Activated T-cell treated with anti-CD3 and anti-CD28 coated beads, Interleukin-2, amount 50 U/mL, for 72 hours (primary cell): ENCODE measurements around the gene CSTPP1. TPM values are rescaled to one million over a fixed set of nuclear protein-coding genes. Genes with fewer than 3 reads are reported as not detected.
"Not testable (repeated sequence)": the region's sequence is repeated elsewhere in the genome, so short reads cannot be mapped to it uniquely, and the experiment has no call there.

Experiments used
- ATAC-seq, 2 donors: fragments of 150-1000 bp; cut with Tn5 transposase; replicated peaks in 1 of 2; 2 replicates each; pipeline ENCODE4 v1.10.0; 2021; ENCODE audit warnings: moderate library complexity in 2 of 2, mild to moderate bottlenecking in 1 of 2
- DNase-seq, 2 donors: peaks; one replicate each; pipeline ENCODE4 v3.0.0; 2021 to 2022; ENCODE audit warnings: mixed read lengths in 1 of 2
- H3K27ac Mint-ChIP-seq: one replicate; pipeline ENCODE4 v1.8.0; 2022; ENCODE audit warnings: mild to moderate bottlenecking, moderate library complexity, mixed read lengths
- H3K27me3 Mint-ChIP-seq: one replicate; pipeline ENCODE4 v1.8.0; 2022; ENCODE audit warnings: low read depth, mixed read lengths
- H3K36me3 Mint-ChIP-seq, 2 donors: one replicate each; pipeline ENCODE4 v1.8.0; 2022; ENCODE audit warnings: mixed read lengths in 2 of 2, mild to moderate bottlenecking in 1 of 2; ENCODE audit not compliant: insufficient read depth in 2 of 2
- H3K4me1 Mint-ChIP-seq: one replicate; pipeline ENCODE4 v1.8.0; 2022; ENCODE audit warnings: low read depth, mixed read lengths
- H3K4me3 Mint-ChIP-seq, 2 donors: one replicate each; pipeline ENCODE4 v1.8.0; 2022; ENCODE audit warnings: mild to moderate bottlenecking in 2 of 2, mixed read lengths in 2 of 2, moderate library complexity in 2 of 2
- H3K9me3 Mint-ChIP-seq, 2 donors: one replicate each; pipeline ENCODE4 v1.8.0; 2022; ENCODE audit warnings: mixed read lengths in 2 of 2
- total RNA-seq, 2 donors: library from RNA; stranded (reverse); gene quantifications; one replicate each; pipeline ENCODE4 v1.2.3, GENCODE V29; 2022

The CSTPP1 gene
- total RNA-seq, 2 donors from 2014 or later, result 20.4 to 21.2 TPM

GRCh38 chr11:47056261-47056915, 119.8 kb downstream of the CSTPP1 start:
- no peak overlapping the region for H3K4me3 Mint-ChIP-seq
- H3K4me1 Mint-ChIP-seq, result peaks cover 8% of the 10 kb centered on the region
- peaks cover 2 to 5% of the 10 kb centered on the region in 2 donors for H3K36me3 Mint-ChIP-seq
- no peak overlapping the region for H3K27ac Mint-ChIP-seq
- no peak for ATAC-seq
- no peaks in the 10 kb centered on the region for H3K9me3 Mint-ChIP-seq
- no peaks in the 10 kb centered on the region for H3K27me3 Mint-ChIP-seq
- DNase-seq, result no peak

- ATAC-seq, result no peak
- Mint-ChIP-seq H3K27me3 (no peaks in the 10 kb centered on the region), H3K4me3 (no peak overlapping the region), H3K36me3 (peaks cover 2 to 5% of the 10 kb centered on the region in 2 donors), H3K27ac (no peak overlapping the region), H3K9me3 (no peaks in the 10 kb centered on the region), H3K4me1 (peaks cover 8% of the 10 kb centered on the region)
- no peak for DNase-seq
These were observed 120.8 kb downstream of the CSTPP1 start for GRCh38 chr11:47057365-47057764.

GRCh38 chr11:47060807-47061206, 124.2 kb downstream of the CSTPP1 start:
- Mint-ChIP-seq H3K27ac (no peak overlapping the region), H3K4me3 (no peak overlapping the region), H3K36me3 (peaks cover 0 to 5% of the 10 kb centered on the region in 2 donors), H3K4me1 (peaks cover 8% of the 10 kb centered on the region), H3K9me3 (no peaks in the 10 kb centered on the region), H3K27me3 (no peaks in the 10 kb centered on the region)
- DNase-seq (no peak), ATAC-seq (peak in 1 of 2 donors; percentile 35)

- Mint-ChIP-seq H3K36me3 (peaks cover 0 to 5% of the 10 kb centered on the region in 2 donors), H3K9me3 (no peaks in the 10 kb centered on the region), H3K4me1 (peaks cover 8% of the 10 kb centered on the region), H3K4me3 (no peak overlapping the region), H3K27ac (no peak overlapping the region), H3K27me3 (no peaks in the 10 kb centered on the region)
- no peak for ATAC-seq
- DNase-seq, result no peak
These were observed 125.0 kb downstream of the CSTPP1 start for GRCh38 chr11:47061429-47062178.

- H3K4me3 Mint-ChIP-seq, result no peak overlapping the region
- H3K4me1 Mint-ChIP-seq, result peaks cover 8% of the 10 kb centered on the region
- no peaks in the 10 kb centered on the region for H3K27me3 Mint-ChIP-seq
- no peak for DNase-seq
- ATAC-seq, result no peak
- H3K36me3 Mint-ChIP-seq, result peaks cover 0 to 2% of the 10 kb centered on the region in 2 donors
- H3K9me3 Mint-ChIP-seq, result no peaks in the 10 kb centered on the region
- no peak overlapping the region for H3K27ac Mint-ChIP-seq
These were observed 126.2 kb downstream of the CSTPP1 start for GRCh38 chr11:47062736-47063135.

- Mint-ChIP-seq H3K4me1 (no peaks in the 10 kb centered on the region), H3K9me3 (no peaks in the 10 kb centered on the region), H3K27me3 (no peaks in the 10 kb centered on the region), H3K27ac (no peak overlapping the region), H3K4me3 (no peak overlapping the region), H3K36me3 (peaks cover 0 to 2% of the 10 kb centered on the region in 2 donors)
- no peak for DNase-seq
- no peak for ATAC-seq
These were observed 130.8 kb downstream of the CSTPP1 start for GRCh38 chr11:47067401-47067800.

- Mint-ChIP-seq H3K36me3 (no peaks in the 10 kb centered on the region), H3K4me1 (no peaks in the 10 kb centered on the region), H3K27ac (no peak overlapping the region), H3K4me3 (no peak overlapping the region), H3K9me3 (no peaks in the 10 kb centered on the region), H3K27me3 (no peaks in the 10 kb centered on the region)
- ATAC-seq, result no peak
- DNase-seq, result no peak
These were observed 134.2 kb downstream of the CSTPP1 start for GRCh38 chr11:47070769-47071168.

- H3K27ac Mint-ChIP-seq, result no peak overlapping the region
- no peaks in the 10 kb centered on the region for H3K4me1 Mint-ChIP-seq
- H3K27me3 Mint-ChIP-seq, result no peaks in the 10 kb centered on the region
- H3K36me3 Mint-ChIP-seq, result no peaks in the 10 kb centered on the region
- no peak for DNase-seq
- no peak overlapping the region for H3K4me3 Mint-ChIP-seq
- no peaks in the 10 kb centered on the region for H3K9me3 Mint-ChIP-seq
- ATAC-seq, result no peak
These were observed 134.8 kb downstream of the CSTPP1 start for GRCh38 chr11:47071341-47071740.

- no peak overlapping the region for H3K4me3 Mint-ChIP-seq
- no peaks in the 10 kb centered on the region for H3K4me1 Mint-ChIP-seq
- no peaks in the 10 kb centered on the region for H3K27me3 Mint-ChIP-seq
- no peaks in the 10 kb centered on the region for H3K36me3 Mint-ChIP-seq
- no peak for DNase-seq
- ATAC-seq, result no peak
- H3K9me3 Mint-ChIP-seq, result no peaks in the 10 kb centered on the region
- H3K27ac Mint-ChIP-seq, result no peak overlapping the region
These were observed 135.3 kb downstream of the CSTPP1 start for GRCh38 chr11:47071791-47072261.

- Mint-ChIP-seq H3K36me3 (no peaks in the 10 kb centered on the region), H3K4me1 (peaks cover 3% of the 10 kb centered on the region)
These were observed 142.4 kb downstream of the CSTPP1 start for GRCh38 chr11:47078751-47079521.

GRCh38 chr11:47080775-47081174, 144.2 kb downstream of the CSTPP1 start:
- not testable (repeated sequence) for DNase-seq, ATAC-seq, H3K9me3 Mint-ChIP-seq, H3K27me3 Mint-ChIP-seq, H3K4me3 Mint-ChIP-seq, H3K27ac Mint-ChIP-seq, H3K36me3 Mint-ChIP-seq, H3K4me1 Mint-ChIP-seq

More at GRCh38 chr11:47078751-47079521, 142.4 kb downstream of the CSTPP1 start:
- Mint-ChIP-seq H3K27me3 (no peaks in the 10 kb centered on the region), H3K4me3 (no peak overlapping the region), H3K27ac (no peak overlapping the region), H3K9me3 (no peaks in the 10 kb centered on the region)
- no peak for ATAC-seq
- no peak for DNase-seq

GRCh38 chr11:47083913-47084312, 147.4 kb downstream of the CSTPP1 start:
- Mint-ChIP-seq H3K36me3 (no peaks in the 10 kb centered on the region), H3K4me1 (peaks cover 7% of the 10 kb centered on the region), H3K9me3 (no peaks in the 10 kb centered on the region), H3K27ac (no peak overlapping the region), H3K27me3 (no peaks in the 10 kb centered on the region), H3K4me3 (no peak overlapping the region)
- ATAC-seq (no peak), DNase-seq (no peak)

GRCh38 chr11:47087801-47088200, 151.2 kb downstream of the CSTPP1 start:
- Mint-ChIP-seq H3K9me3 (no peaks in the 10 kb centered on the region), H3K36me3 (no peaks in the 10 kb centered on the region), H3K27me3 (no peaks in the 10 kb centered on the region), H3K4me3 (no peak overlapping the region), H3K4me1 (peaks cover 7% of the 10 kb centered on the region), H3K27ac (no peak overlapping the region)
- no peak for DNase-seq
- ATAC-seq, result no peak
